Right lobe of liver (tissue), 6 donors: ENCODE data around the gene TRAIP. TPM values are rescaled to one million over a fixed set of nuclear protein-coding genes. Genes with fewer than 3 reads are reported as not detected.

ENCODE experiments used
- ATAC-seq, 4 donors: fragments of 200-7000 bp; cut with Tn5 transposase; one replicate each; pipeline ENCODE4 v1.9.1; 2020; ENCODE audit warnings: mild to moderate bottlenecking in 4 of 4, moderate library complexity in 4 of 4
- DNase-seq, 3 donors: peaks; one replicate each; pipeline ENCODE4 v3.0.0-alpha.2; 2020
- H3K27ac ChIP-seq, 3 donors: fragments of 200-600 bp; one replicate each; pipeline ENCODE4 v1.8.0; 2022
- H3K27me3 ChIP-seq, 2 donors: fragments of 200-600 bp; one replicate each; pipeline ENCODE4 v1.8.0; 2022
- H3K36me3 ChIP-seq, 4 donors: fragments of 200-600 bp; sonication (generic) in 1 of 4; one replicate each; pipeline versions ENCODE4 v1.5.1 to v1.8.0; 2017 to 2022; ENCODE audit warnings: control low read depth in 1 of 4
- H3K4me1 ChIP-seq, 4 donors: fragments of 200-600 bp; sonication (generic) in 1 of 4; one replicate each; pipeline versions ENCODE4 v1.5.1 to v1.8.0; 2017 to 2022; ENCODE audit warnings: control low read depth in 1 of 4
- H3K4me3 ChIP-seq, 3 donors: fragments of 200-600 bp; one replicate each; pipeline ENCODE4 v1.8.0; 2022
- H3K9me3 ChIP-seq, 4 donors: fragments of 200-600 bp; sonication (generic) in 1 of 4; one replicate each; pipeline versions ENCODE4 v1.5.1 to v1.8.0; 2017 to 2022; ENCODE audit warnings: control low read depth in 1 of 4
- POLR2A ChIP-seq: fragments of 450-650 bp; IDR thresholded peaks from one replicate; pipeline ENCODE4 v1.6.1; 2017; ENCODE audit warnings: antibody characterized with exemption, mild to moderate bottlenecking
- WGBS: methylation state at CpG from one replicate; pipeline ENCODE4 v1.1.6; 2018; ENCODE audit warnings: low coverage, low lambda C conversion rate; ENCODE audit not compliant: insufficient coverage; ENCODE audit errors: missing lambda C conversion rate; 5-methylcytosine and 5-hydroxymethylcytosine counted together
- intact Hi-C, 2 donors: fragments of 100-400 bp; cut with DNase I; formaldehyde crosslinking; loops; one replicate each; pipeline versions ENCODE4 v1.11.2 to v1.14.1; 2022
- total RNA-seq, 6 experiments: library from RNA; depleted of rRNA in 2 of 6; stranded (reverse); fragments of >200 nt in 2 of 6; fragmentation: NEBNext Ultra II Directional in 3 of 6; extraction: Animal tissue kit (Norgen Biotek cat#: 25700) in 3 of 6; gene quantifications; one replicate each; pipeline versions ENCODE4 v1.1.0 to v1.2.4, GENCODE V29; 2016 to 2023
- TF ChIP-seq, protein P1 (sequence below), 4 donors: fragments of 200-600 bp in 3 of 4; fragments of 450-650 bp in 1 of 4; IDR thresholded peaks; one replicate each; pipeline versions ENCODE4 v1.5.1 to v1.8.0; 2016 to 2022; ENCODE audit warnings: antibody characterized with exemption in 4 of 4, mild to moderate bottlenecking in 2 of 4
- donor health status: DM: no; HTN: yes; CAD: no.
- donor health status: DM: no; HTN: no; CAD: no.
- donor health status: DM: no; HTN: no; CAD: no.
- donor health status: DM: no; HTN: yes; CAD: no.
- donor health status: DM: no; HTN: yes; CAD: no.

Gene TRAIP
- total RNA-seq, 6 experiments from 2014 or later, result 0.55 to 3.1 (median 0.98) TPM

DNA sequence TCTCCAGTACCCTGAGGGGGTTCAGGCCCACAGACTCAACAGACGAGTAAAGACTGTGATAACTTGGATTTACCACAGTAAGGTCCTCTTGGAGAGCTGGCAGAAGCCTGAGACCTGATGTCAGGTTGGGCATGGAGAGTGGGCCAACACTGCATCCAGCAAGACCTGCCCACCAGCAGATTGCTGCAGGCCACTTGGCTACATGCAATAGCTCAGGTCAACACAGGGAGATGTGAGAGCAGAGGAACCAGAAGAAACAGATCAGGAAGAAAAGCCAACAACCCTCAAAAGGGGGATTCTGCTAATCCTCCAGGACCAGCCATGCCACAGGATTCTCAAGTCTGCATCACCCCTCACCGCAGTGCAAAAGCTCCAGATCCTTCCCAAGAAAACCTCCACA, 68.3 kb downstream of the TRAIP start:
- Histone ChIP-seq H3K36me3 (no peaks in the 10 kb centered on the region), H3K4me1 (peaks cover 0 to 10% (median 5%) of the 10 kb centered on the region in 4 donors), H3K27ac (no peak overlapping the region), H3K9me3 (no peaks in the 10 kb centered on the region), H3K4me3 (no peak overlapping the region), H3K27me3 (no peaks in the 10 kb centered on the region)
- intact Hi-C loops, result no loop called here
- 100% methylated on average over 1 of the region's 2 CpGs for WGBS
- ATAC-seq, result no peak
- TF ChIP-seq POLR2A, result no peak
- DNase-seq, result peak in 1 of 3 donors; percentile 24

DNA sequence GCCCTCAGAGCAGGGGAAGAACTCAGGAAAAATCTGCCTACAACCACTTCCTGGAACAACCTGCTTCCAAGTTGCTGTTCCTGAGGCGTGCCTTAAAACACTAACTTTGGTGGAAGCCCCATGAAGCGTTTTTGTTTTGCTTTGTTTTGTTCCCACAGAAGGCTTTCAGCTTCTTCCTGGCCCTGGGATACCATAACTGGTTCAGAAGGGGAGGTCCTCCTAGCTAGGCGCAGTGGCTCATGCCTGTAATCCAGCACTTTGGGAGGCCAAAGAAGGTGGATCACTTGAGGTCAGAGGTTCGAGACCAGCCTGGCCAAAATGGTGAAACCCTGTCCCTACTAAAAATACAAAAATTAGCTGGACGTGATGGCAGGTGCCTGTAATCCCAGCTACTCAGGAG, 68.8 kb downstream of the TRAIP start:
- ATAC-seq, result no peak
- H3K27me3 ChIP-seq, result no peaks in the 10 kb centered on the region
- H3K4me1 ChIP-seq, result peaks cover 0 to 10% (median 5%) of the 10 kb centered on the region in 4 donors
- H3K27ac ChIP-seq, result peak overlapping the region in 2 of 3 donors; percentile 96
- no peaks in the 10 kb centered on the region for H3K9me3 ChIP-seq
- DNase-seq, result no peak
- H3K36me3 ChIP-seq, result no peaks in the 10 kb centered on the region
- TF ChIP-seq POLR2A, result no peak
- TF ChIP-seq, protein P1, sequence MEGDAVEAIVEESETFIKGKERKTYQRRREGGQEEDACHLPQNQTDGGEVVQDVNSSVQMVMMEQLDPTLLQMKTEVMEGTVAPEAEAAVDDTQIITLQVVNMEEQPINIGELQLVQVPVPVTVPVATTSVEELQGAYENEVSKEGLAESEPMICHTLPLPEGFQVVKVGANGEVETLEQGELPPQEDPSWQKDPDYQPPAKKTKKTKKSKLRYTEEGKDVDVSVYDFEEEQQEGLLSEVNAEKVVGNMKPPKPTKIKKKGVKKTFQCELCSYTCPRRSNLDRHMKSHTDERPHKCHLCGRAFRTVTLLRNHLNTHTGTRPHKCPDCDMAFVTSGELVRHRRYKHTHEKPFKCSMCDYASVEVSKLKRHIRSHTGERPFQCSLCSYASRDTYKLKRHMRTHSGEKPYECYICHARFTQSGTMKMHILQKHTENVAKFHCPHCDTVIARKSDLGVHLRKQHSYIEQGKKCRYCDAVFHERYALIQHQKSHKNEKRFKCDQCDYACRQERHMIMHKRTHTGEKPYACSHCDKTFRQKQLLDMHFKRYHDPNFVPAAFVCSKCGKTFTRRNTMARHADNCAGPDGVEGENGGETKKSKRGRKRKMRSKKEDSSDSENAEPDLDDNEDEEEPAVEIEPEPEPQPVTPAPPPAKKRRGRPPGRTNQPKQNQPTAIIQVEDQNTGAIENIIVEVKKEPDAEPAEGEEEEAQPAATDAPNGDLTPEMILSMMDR (IDR thresholded peaks at IDR 0.05), result no peak
- intact Hi-C loops, result no loop called here
- H3K4me3 ChIP-seq, result no peak overlapping the region
- 77% methylated on average over 4 of the region's 5 CpGs for WGBS

DNA sequence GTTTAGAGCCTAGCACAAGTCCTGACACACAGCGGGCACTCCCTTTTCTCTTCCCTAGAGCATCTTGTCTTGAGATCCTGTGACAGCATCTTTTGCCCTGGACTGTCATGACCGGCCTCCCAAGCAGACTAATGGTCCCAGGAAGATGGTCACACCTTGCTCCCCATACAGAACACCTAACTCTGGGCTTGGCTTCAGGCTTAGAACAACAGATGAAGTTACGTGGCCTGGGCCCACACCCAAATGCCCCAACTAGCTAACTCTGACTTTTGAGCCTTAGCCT, 69.2 kb downstream of the TRAIP start:
- intact Hi-C loops, result no loop called here
- ATAC-seq, result no peak
- no peak for TF ChIP-seq POLR2A
- TF ChIP-seq, protein P1 (IDR thresholded peaks at IDR 0.05), result no peak

DNA sequence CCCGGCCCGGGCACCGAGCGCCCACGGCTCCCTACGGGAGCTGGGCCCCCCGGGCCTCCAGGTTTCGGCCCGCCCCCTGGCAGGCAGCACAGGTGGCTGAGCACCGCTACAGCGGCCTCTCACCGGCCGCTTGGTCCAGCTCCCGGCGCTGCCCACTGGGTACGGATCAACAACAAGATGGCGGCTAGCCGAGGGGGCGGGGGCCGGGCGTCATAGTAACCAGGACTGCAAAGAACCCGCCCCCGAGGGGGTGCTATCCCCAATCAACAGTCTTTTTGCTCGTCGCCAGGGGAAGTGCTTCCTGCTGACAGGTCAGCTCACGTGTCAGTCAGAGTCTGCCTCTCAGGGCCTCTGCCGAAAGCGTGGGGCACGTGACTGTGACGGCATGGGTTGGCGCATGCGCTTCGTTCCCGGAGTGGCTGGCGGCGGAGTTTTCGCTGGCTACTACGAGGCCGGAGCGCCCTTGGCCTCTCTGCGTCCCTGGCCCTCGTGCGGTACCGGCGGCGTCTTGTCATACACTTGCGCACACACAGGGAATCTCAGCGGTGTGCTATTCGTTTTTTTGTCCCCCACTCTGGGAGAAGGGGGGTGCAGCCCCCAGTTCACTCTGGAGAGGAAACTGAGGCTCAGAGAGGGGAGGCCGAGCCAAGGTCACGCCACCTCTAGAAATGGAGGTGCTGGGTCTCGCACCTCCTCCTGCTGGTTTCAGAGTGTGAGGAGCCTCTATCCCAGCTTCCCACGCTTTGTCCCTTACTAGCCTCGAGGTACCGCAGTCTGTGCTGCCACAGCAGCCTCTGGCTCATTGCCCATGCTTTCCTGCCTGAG, 69.8 kb downstream of the TRAIP start, which contains the start of gene IP6K1:
Gene IP6K1 (minus strand): TSS at position 186 of the 825 bp plus-strand sequence. CDS start 38,502 bp downstream, outside the sequence.
- Histone ChIP-seq H3K4me3 (peak within 1 kb of the TSS; percentile 75 to 96 (median 95)), H3K9me3 (no peaks in the 10 kb centered on the region), H3K27me3 (no peaks in the 10 kb centered on the region), H3K36me3 (peaks cover 0 to 2% (median under 1%) of the 10 kb centered on the region in 4 donors), H3K4me1 (peaks cover 0 to 12% (median 6%) of the 10 kb centered on the region in 4 donors), H3K27ac (peak within 1 kb of the TSS; percentile 87 to 96 (median 96))
- TF ChIP-seq, protein P1 (IDR thresholded peaks at IDR 0.05), result peak in 2 of 4 donors; percentile 7 to 8
- peak; percentile 79 for TF ChIP-seq POLR2A
- ATAC-seq, result peak; percentile 99
- peak; percentile 100 for DNase-seq
- intact Hi-C loops, result no loop called here
- WGBS, result 5% methylated on average over 11 of the region's 55 CpGs

More for the DNA sequence above, 69.2 kb downstream of the TRAIP start:
- Histone ChIP-seq H3K9me3 (no peaks in the 10 kb centered on the region), H3K27me3 (no peaks in the 10 kb centered on the region), H3K27ac (peak overlapping the region; percentile 87 to 96 (median 96)), H3K4me3 (no peak overlapping the region), H3K4me1 (peaks cover 0 to 10% (median 5%) of the 10 kb centered on the region in 4 donors), H3K36me3 (no peaks in the 10 kb centered on the region)
- DNase-seq, result no peak
- 56% methylated on average over 2 of the region's 3 CpGs for WGBS
